Kidney epithelial cell (primary cell): ENCODE results near the gene MCRIP1. TPM values are rescaled to one million over a fixed set of nuclear protein-coding genes. Genes with fewer than 3 reads are reported as not detected.

Experiments
- DNase-seq: peaks from one replicate; pipeline ENCODE4 v3.0.0-alpha.2; 2010; ENCODE audit warnings: low read depth
- H3K27me3 ChIP-seq: 2 replicates; pipeline ENCODE4 v1.6.0; 2011; ENCODE audit warnings: low read length; ENCODE audit not compliant: control insufficient read depth, insufficient read depth
- H3K36me3 ChIP-seq: 2 replicates; pipeline ENCODE4 v1.5.1; 2011; ENCODE audit warnings: low read length; ENCODE audit not compliant: control insufficient read depth, insufficient read depth
- H3K4me3 ChIP-seq: 2 replicates; pipeline ENCODE4 v1.5.1; 2011; ENCODE audit warnings: low read depth, mild to moderate bottlenecking, control low read depth, low read length
- CTCF ChIP-seq: IDR thresholded peaks from 2 replicates; pipeline ENCODE4 v1.5.1; 2011; ENCODE audit warnings: mild to moderate bottlenecking, moderate library complexity, low read length, control low read depth, inconsistent platforms; ENCODE audit not compliant: insufficient read depth, poor library complexity, severe bottlenecking
- total RNA-seq: library from RNA; depleted of rRNA; stranded (reverse); fragments of >200 nt; gene quantifications from 2 replicates; pipeline ENCODE4 v1.2.3, GENCODE V29; 2015

The MCRIP1 gene
- total RNA-seq, 1 donor from 2014 or later: 131 TPM

DNA sequence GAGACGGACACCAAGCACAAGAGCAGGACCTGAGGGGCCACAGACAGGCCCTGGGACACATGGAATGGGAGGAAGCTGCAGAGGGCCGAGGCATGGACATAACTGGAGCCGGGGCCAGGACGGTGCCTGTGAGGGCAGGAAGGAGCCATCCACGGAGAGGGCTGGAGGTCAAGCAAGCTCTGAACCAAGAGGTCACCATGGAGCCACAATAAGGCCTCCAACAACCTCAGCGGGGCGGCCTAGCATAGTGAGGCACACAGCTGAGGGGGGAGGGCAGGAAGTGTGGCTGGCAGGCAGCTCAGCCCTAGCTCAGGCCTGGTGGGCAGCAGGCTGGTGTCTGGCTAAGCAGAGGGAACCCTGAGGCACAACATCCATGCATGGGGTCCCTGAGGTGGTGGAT lies 4.4 kb downstream of the MCRIP1 start:
- Histone ChIP-seq H3K4me3 (no peak overlapping the region), H3K27me3 (no peaks in the 10 kb centered on the region), H3K36me3 (no peaks in the 10 kb centered on the region)
- no peak for TF ChIP-seq CTCF
- DNase-seq: no peak

DNA sequence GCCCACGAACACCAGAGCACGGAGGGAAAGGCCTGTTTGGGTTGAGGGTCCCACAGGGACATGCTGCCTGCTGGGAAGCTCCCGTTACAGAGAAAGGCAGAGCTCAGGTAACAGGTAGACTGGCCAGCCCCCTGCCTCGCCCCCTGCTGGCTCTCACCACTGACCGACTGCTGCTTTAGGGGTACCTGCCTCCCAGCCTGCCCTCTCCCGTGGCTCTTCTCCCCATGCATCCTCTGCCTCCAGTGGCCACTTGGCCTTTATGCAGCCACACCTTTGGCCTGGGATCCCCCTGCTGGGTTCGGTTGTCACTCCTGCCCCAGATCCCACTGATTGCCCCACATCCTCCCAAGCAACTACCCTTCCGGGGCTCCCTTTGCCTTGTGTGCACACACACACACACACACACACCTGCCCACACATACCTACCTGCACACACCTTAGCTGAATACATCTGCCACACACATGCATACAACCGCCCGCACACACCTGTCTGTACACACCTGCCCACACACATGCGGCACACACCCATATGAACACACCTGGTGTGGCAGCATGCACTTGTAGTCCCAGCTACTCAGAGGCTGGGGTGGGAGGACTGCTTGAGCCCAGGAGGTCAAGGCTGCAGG lies 7.1 kb downstream of the MCRIP1 start:
- TF ChIP-seq CTCF: peak; percentile 14
- no peaks in the 10 kb centered on the region for H3K27me3 ChIP-seq
- H3K4me3 ChIP-seq: no peak overlapping the region
- DNase-seq: no peak
- H3K36me3 ChIP-seq: peaks cover 1% of the 10 kb centered on the region

- Histone ChIP-seq H3K4me3 (no peak overlapping the region), H3K36me3 (peaks cover 1% of the 10 kb centered on the region), H3K27me3 (peaks cover under 1% of the 10 kb centered on the region)
- TF ChIP-seq CTCF: no peak
- DNase-seq: no peak
Observed at GRCh38 chr17:81824595-81824994, 8.5 kb downstream of the MCRIP1 start.

GRCh38 chr17:81823820-81824550 lies 9.1 kb downstream of the MCRIP1 start:
- H3K4me3 ChIP-seq: no peak overlapping the region
- H3K27me3 ChIP-seq: peaks cover 7% of the 10 kb centered on the region
- TF ChIP-seq CTCF: no peak
- H3K36me3 ChIP-seq: peaks cover 1% of the 10 kb centered on the region
- DNase-seq: no peak

DNA sequence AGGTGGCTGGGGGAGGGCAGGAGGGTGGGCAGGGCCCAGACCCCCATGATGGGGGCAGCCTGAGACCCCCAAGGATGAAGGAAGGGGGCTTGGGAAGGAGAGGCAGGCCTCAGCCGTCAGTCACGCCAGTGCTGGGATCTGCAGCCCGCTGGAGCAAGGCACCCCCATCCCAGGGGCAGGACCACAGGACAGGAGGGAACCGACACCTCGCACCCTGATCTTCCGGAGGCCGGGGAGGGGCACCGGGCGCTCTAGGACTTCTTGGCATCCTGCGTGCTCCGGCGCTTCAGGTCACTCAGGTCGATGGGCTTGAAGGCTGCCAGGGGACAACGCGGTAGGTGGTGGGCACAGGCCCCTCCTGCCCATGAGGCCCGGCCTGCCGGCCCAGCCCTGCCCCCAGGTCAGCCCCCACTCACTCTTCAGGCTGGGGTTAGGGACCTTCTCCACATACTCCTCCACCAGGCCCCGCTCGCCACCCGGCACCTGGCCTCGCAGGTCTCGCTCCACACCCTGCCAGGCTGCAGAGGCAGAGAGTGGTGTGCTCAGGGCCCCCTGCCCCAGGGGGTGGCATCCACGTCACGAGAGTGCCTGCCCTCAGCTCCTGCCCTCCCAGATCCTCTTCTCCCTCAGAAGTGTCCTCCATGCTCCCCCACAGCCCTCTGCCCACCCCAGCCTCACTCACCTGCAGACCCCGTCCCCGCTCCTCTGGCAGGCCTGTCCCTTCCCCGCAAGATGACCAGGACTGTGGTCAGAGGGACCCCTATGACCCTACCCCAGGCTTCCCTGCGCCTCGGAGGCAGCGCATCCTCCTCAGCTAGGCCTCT lies 9.9 kb downstream of the MCRIP1 start:
- H3K36me3 ChIP-seq: peaks cover 1% of the 10 kb centered on the region
- no peak for DNase-seq

More for the DNA sequence above, 9.9 kb downstream of the MCRIP1 start:
- no peak for TF ChIP-seq CTCF
- H3K4me3 ChIP-seq: no peak overlapping the region
- H3K27me3 ChIP-seq: peaks cover 7% of the 10 kb centered on the region
